GM23338 (cell line): ENCODE data around the gene ADGRG6. TPM values are rescaled to one million over a fixed set of nuclear protein-coding genes. Genes with fewer than 3 reads are reported as not detected.

Experiments
- ATAC-seq: fragments of 200-7000 bp; cut with Tn5 transposase; 3 replicates; pipeline ENCODE4 v1.9.1; 2020
- DNase-seq: peaks from one replicate; pipeline ENCODE4 v3.0.0-alpha.2; 2015; ENCODE audit warnings: low spot score
- H2AFZ ChIP-seq: fragments of 200-600 bp; sonication (generic); 2 replicates; pipeline ENCODE4 v1.8.0; 2016; ENCODE audit warnings: antibody characterized with exemption, mild to moderate bottlenecking, moderate library complexity
- H3F3A ChIP-seq: fragments of 200-600 bp; sonication (generic); replicated peaks from 2 replicates; pipeline ENCODE4 v1.8.0; 2017; ENCODE audit warnings: antibody characterized with exemption, mixed run types, low read depth
- H3K27ac ChIP-seq: fragments of 200-600 bp; sonication (generic); 2 replicates; pipeline ENCODE4 v1.6.1; 2016; ENCODE audit warnings: low read depth
- H3K27me3 ChIP-seq: fragments of 200-600 bp; sonication (generic); 2 replicates; pipeline ENCODE4 v1.8.0; 2016; ENCODE audit warnings: mild to moderate bottlenecking, mixed run types, moderate library complexity; ENCODE audit not compliant: insufficient read depth
- H3K36me3 ChIP-seq: fragments of 200-600 bp; sonication (generic); 2 replicates; pipeline ENCODE4 v1.8.0; 2016; ENCODE audit warnings: mild to moderate bottlenecking; ENCODE audit not compliant: insufficient read depth
- H3K4me1 ChIP-seq: fragments of 200-600 bp; sonication (generic); 2 replicates; pipeline ENCODE4 v1.8.0; 2016; ENCODE audit warnings: mild to moderate bottlenecking, moderate library complexity; ENCODE audit not compliant: insufficient read depth
- H3K4me2 ChIP-seq: fragments of 200-600 bp; sonication (generic); 2 replicates; pipeline ENCODE4 v1.7.1; 2017; ENCODE audit warnings: mixed run types
- H3K4me3 ChIP-seq: fragments of 200-600 bp; sonication (generic); 2 replicates; pipeline ENCODE4 v1.6.1; 2016; ENCODE audit warnings: mixed run types
- H3K79me2 ChIP-seq: fragments of 200-600 bp; sonication (generic); replicated peaks from 2 replicates; pipeline ENCODE4 v1.8.0; 2017; ENCODE audit warnings: mild to moderate bottlenecking; ENCODE audit not compliant: insufficient read depth
- H3K9me2 ChIP-seq: fragments of 200-600 bp; sonication (generic); 2 replicates; pipeline ENCODE4 v1.8.0; 2017; ENCODE audit not compliant: insufficient read depth
- H4K20me1 ChIP-seq: fragments of 200-600 bp; sonication (generic); replicated peaks from 2 replicates; pipeline ENCODE4 v1.8.0; 2017; ENCODE audit warnings: mild to moderate bottlenecking; ENCODE audit not compliant: insufficient read depth
- H3K27ac Mint-ChIP-seq: 2 replicates; pipeline ENCODE4 v1.8.0; 2020; ENCODE audit warnings: inconsistent platforms, mild to moderate bottlenecking, moderate library complexity, mixed read lengths
- H3K27me3 Mint-ChIP-seq: 3 replicates; pipeline ENCODE4 v1.8.0; 2022; ENCODE audit warnings: low read depth, mild to moderate bottlenecking, moderate library complexity, mixed read lengths, inconsistent platforms; ENCODE audit not compliant: insufficient read depth, poor library complexity
- H3K36me3 Mint-ChIP-seq: 3 replicates; pipeline ENCODE4 v1.8.0; 2021; ENCODE audit warnings: low read depth, mild to moderate bottlenecking, inconsistent platforms, moderate library complexity, mixed read lengths
- H3K4me1 Mint-ChIP-seq: 3 replicates; pipeline ENCODE4 v1.8.0; 2020; ENCODE audit warnings: mild to moderate bottlenecking, inconsistent platforms, mixed read lengths
- H3K4me3 Mint-ChIP-seq: 3 replicates; pipeline ENCODE4 v1.8.0; 2021; ENCODE audit warnings: moderate library complexity, mild to moderate bottlenecking, inconsistent platforms, mixed read lengths
- H3K9me3 Mint-ChIP-seq: 3 replicates; pipeline ENCODE4 v1.8.0; 2020; ENCODE audit warnings: moderate library complexity, mild to moderate bottlenecking, inconsistent platforms, mixed read lengths
- CREB1 ChIP-seq: fragments of 250-450 bp; sonication (Bioruptor Pico); IDR thresholded peaks from 2 replicates; pipeline ENCODE4 v1.5.0; 2020; ENCODE audit warnings: low read depth, mild to moderate bottlenecking, moderate library complexity
- CTCF ChIP-seq, 2 experiments: fragments of 200-600 bp in 1 of 2; sonication (generic) in 1 of 2; conservative IDR thresholded peaks; 2 replicates each; pipeline versions ENCODE4 v1.5.1 to v1.6.1; 2016 to 2017; ENCODE audit warnings: antibody characterized with exemption in 2 of 2, low read depth in 2 of 2, mild to moderate bottlenecking in 2 of 2, moderate library complexity in 1 of 2
- ETS1 ChIP-seq: IDR thresholded peaks from 2 replicates; pipeline ENCODE4 v1.6.1; 2016; ENCODE audit warnings: antibody characterized with exemption
- EZH2 ChIP-seq: fragments of 200-600 bp; sonication (generic); IDR thresholded peaks from one replicate; pipeline ENCODE4 v1.8.0; 2017; ENCODE audit warnings: antibody characterized with exemption, mild to moderate bottlenecking, low read depth; ENCODE audit not compliant: unreplicated experiment
- EZH2phosphoT487 ChIP-seq: fragments of 200-600 bp; sonication (generic); IDR thresholded peaks from one replicate; pipeline ENCODE4 v1.8.1; 2018; ENCODE audit warnings: antibody characterized with exemption; ENCODE audit not compliant: unreplicated experiment
- JUNB ChIP-seq: IDR thresholded peaks from one replicate; pipeline ENCODE4 v1.6.1; 2016; ENCODE audit warnings: antibody characterized with exemption; ENCODE audit not compliant: unreplicated experiment
- NANOG ChIP-seq: IDR thresholded peaks from 2 replicates; pipeline ENCODE4 v1.6.1; 2016; ENCODE audit warnings: antibody characterized with exemption, borderline replicate concordance
- POLR2AphosphoS5 ChIP-seq: IDR thresholded peaks from 2 replicates; pipeline ENCODE4 v1.6.1; 2016; ENCODE audit warnings: antibody characterized with exemption, low read depth
- REST ChIP-seq: IDR thresholded peaks from one replicate; pipeline ENCODE4 v1.6.1; 2018; ENCODE audit warnings: antibody characterized with exemption; ENCODE audit not compliant: unreplicated experiment
- STAT1 ChIP-seq: IDR thresholded peaks from one replicate; pipeline ENCODE4 v1.6.1; 2016; ENCODE audit warnings: antibody characterized with exemption; ENCODE audit not compliant: unreplicated experiment
- ZNF114 ChIP-seq: fragments of 250-450 bp; sonication (Bioruptor Pico); IDR thresholded peaks from 2 replicates; pipeline ENCODE4 v1.5.0; 2020; ENCODE audit warnings: mild to moderate bottlenecking, moderate library complexity
- ZNF331 ChIP-seq: fragments of 250-450 bp; sonication (Bioruptor Pico); IDR thresholded peaks from 2 replicates; pipeline ENCODE4 v1.5.0; 2020; ENCODE audit warnings: low read depth, mild to moderate bottlenecking, moderate library complexity
- ZNF462 ChIP-seq: fragments of 250-450 bp; sonication (Bioruptor Pico); IDR thresholded peaks from 2 replicates; pipeline ENCODE4 v1.5.0; 2020; ENCODE audit warnings: mild to moderate bottlenecking, moderate library complexity
- polyA plus RNA-seq: library from polyadenylated mRNA; unstranded; fragments of >200 nt; fragmentation: Nextera tagmentation; extraction: Ambion mirVana; gene quantifications from 2 replicates; pipeline ENCODE4 v1.2.1, GENCODE V29; 2016
- total RNA-seq: library from RNA; depleted of rRNA; stranded (reverse); fragments of >200 nt; shearing (Covaris generic); gene quantifications from 2 replicates; pipeline ENCODE4 v1.2.3, GENCODE V29; 2014

Gene ADGRG6
- total and polyA plus RNA-seq, 2 experiments from 2014 or later = 1.3 to 7.7 TPM

- Histone ChIP-seq H3F3A (no peaks in the 10 kb centered on the region), H3K4me1 (no peaks in the 10 kb centered on the region), H2AFZ (peak overlapping the region; percentile 4; the same call in 1 of the 2 replicates), H3K27me3 (no peaks in the 10 kb centered on the region), H3K9me2 (0 out of 2 replicates have a peak, but pooled peaks cover 4% of the 10 kb centered on the region), H3K4me2 (no peak overlapping the region), H3K79me2 (no peaks in the 10 kb centered on the region), H3K27ac (no peak overlapping the region), H3K4me3 (no peak overlapping the region), H3K36me3 (no peaks in the 10 kb centered on the region), H4K20me1 (no peaks in the 10 kb centered on the region)
- Mint-ChIP-seq H3K4me3 (no peak overlapping the region), H3K9me3 (no peaks in the 10 kb centered on the region), H3K27me3 (peaks cover 2% of the 10 kb centered on the region), H3K27ac (no peak overlapping the region), H3K36me3 (no peaks in the 10 kb centered on the region), H3K4me1 (no peaks in the 10 kb centered on the region)
- TF ChIP-seq CREB1 (CRISPR knock-in tag) (no peak), ETS1 (no peak), ZNF331 (CRISPR knock-in tag) (no peak), ZNF462 (no peak), NANOG (no peak), POLR2AphosphoS5 (no peak), EZH2 (no peak), CTCF (conservative IDR thresholded peaks at IDR 0.05; ENCODE audit: low read depth in 2 of 2) (no peak), REST (no peak), STAT1 (no peak), JUNB (no peak), ZNF114 (CRISPR knock-in tag) (no peak), EZH2phosphoT487 (no peak)
- ATAC-seq = no peak
- DNase-seq = no peak
Observed at GRCh38 chr6:142265476-142265875, 36.3 kb upstream of the ADGRG6 start.
